Measurements from ENCODE around the gene MTERF1.

DNA sequence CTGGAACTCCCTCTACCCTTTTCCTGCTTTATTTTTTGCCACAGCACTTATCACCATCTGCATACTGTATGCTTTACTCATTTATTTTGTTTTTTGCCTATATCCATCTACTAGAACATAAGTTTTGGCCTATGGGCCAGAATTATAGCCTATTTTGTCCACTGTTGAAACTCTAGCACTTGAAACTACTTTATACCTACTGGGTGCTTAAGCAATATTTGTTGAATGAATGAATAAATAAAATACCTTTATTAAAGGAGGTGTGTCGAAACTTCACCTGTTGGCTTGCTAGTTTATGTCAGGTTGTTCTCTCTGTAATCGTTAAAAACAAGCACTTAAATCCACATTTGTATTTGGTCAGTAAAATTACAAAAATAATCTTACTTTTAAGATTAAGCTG is 53.3 kb downstream of the MTERF1 start:
- no peak for TF ChIP-seq ZNF274 (CRISPR knock-in tag; IDR thresholded peaks at IDR 0.05)
- no peak for TF ChIP-seq HOXA7 (CRISPR knock-in tag; IDR thresholded peaks at IDR 0.05)
- TF ChIP-seq, protein P1, sequence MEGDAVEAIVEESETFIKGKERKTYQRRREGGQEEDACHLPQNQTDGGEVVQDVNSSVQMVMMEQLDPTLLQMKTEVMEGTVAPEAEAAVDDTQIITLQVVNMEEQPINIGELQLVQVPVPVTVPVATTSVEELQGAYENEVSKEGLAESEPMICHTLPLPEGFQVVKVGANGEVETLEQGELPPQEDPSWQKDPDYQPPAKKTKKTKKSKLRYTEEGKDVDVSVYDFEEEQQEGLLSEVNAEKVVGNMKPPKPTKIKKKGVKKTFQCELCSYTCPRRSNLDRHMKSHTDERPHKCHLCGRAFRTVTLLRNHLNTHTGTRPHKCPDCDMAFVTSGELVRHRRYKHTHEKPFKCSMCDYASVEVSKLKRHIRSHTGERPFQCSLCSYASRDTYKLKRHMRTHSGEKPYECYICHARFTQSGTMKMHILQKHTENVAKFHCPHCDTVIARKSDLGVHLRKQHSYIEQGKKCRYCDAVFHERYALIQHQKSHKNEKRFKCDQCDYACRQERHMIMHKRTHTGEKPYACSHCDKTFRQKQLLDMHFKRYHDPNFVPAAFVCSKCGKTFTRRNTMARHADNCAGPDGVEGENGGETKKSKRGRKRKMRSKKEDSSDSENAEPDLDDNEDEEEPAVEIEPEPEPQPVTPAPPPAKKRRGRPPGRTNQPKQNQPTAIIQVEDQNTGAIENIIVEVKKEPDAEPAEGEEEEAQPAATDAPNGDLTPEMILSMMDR (CRISPR knock-in tag; IDR thresholded peaks at IDR 0.05) = no peak
- no peak for TF ChIP-seq ZNF335 (CRISPR knock-in tag; IDR thresholded peaks at IDR 0.05)
- TF ChIP-seq POLR2AphosphoS5 (IDR thresholded peaks at IDR 0.05; ENCODE audit: low read depth, low read length) = no peak
- no peak for TF ChIP-seq SETDB1 (CRISPR knock-in tag; IDR thresholded peaks at IDR 0.05; ENCODE audit: borderline replicate concordance)
